Measurements from ENCODE around the gene JPH2. TPM values are rescaled to one million over a fixed set of nuclear protein-coding genes. Genes with fewer than 3 reads are reported as not detected.

JPH2 gene
- total RNA-seq, 1 donor from 2014 or later, result 4.6 TPM

DNA sequence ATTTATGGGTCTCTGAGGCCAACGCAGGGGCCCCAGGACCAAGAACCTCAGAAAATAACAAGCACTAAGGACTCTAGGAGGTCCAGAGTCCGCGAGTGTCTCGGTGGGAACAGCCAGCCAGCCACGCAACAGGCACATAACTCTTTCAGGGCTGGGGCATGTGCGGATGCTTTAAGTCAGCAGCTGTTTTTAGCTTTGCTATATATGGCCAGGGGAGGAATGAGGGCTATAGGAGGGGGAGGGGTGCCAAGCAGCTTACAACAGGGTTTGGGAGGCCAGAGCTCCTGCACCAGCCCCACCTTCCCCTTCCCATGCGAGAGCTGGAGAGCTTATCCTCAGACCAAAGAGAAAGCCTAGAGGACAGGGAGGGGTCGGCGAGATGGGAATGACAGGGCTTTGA is 6.2 kb downstream of the JPH2 start:
- DNase-seq (no peak), ATAC-seq (no peak)
- H3K4me3 ChIP-seq, result no peak overlapping the region
- H3K36me3 ChIP-seq, result no peaks in the 10 kb centered on the region
- no peaks in the 10 kb centered on the region for H3K4me1 ChIP-seq
- intact Hi-C loops (cut with DNase I), result no loop called here
- H3K9me3 ChIP-seq, result no peaks in the 10 kb centered on the region
- TF ChIP-seq, protein P1, sequence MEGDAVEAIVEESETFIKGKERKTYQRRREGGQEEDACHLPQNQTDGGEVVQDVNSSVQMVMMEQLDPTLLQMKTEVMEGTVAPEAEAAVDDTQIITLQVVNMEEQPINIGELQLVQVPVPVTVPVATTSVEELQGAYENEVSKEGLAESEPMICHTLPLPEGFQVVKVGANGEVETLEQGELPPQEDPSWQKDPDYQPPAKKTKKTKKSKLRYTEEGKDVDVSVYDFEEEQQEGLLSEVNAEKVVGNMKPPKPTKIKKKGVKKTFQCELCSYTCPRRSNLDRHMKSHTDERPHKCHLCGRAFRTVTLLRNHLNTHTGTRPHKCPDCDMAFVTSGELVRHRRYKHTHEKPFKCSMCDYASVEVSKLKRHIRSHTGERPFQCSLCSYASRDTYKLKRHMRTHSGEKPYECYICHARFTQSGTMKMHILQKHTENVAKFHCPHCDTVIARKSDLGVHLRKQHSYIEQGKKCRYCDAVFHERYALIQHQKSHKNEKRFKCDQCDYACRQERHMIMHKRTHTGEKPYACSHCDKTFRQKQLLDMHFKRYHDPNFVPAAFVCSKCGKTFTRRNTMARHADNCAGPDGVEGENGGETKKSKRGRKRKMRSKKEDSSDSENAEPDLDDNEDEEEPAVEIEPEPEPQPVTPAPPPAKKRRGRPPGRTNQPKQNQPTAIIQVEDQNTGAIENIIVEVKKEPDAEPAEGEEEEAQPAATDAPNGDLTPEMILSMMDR (IDR thresholded peaks at IDR 0.05), result no peak
- peaks cover under 1% of the 10 kb centered on the region for H3K27me3 ChIP-seq (ENCODE audit: low read depth)
- no peak overlapping the region for H3K27ac ChIP-seq

DNA sequence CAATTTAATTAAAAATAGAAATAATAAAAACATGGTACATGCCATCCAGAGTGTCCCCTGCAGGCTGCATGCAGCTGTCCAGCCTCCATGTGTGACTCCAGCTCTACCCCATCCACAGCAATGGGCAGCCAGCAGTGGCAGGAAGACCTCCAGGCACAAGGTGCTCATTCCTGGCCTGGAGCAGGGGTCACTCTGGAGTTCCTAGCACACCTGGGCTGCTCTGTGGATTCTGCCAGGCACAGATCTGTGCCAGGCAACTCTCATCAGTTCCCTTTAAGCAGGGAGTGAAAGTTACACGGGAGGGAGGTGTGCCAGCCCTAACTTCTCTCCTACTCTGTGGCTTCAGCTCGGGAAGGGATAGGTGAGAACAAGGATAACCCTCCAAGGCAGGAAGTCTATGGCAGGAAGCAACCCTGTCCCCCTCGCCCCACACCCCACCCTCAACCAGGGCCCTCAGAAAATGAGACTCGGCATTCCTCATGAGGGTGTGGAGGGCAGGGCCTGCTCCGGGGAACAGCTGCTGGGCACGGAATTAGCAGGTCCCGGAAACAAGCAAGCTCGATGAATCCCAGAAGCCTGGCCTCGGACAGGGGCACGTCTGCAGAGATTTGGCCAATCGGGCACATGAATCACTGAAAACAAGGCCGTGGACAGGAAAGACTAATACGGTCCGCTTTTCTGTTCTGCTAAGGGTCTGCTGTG is 10.0 kb downstream of the JPH2 start:
- TF ChIP-seq, protein P1 (IDR thresholded peaks at IDR 0.05), result no peak
- DNase-seq (no peak), ATAC-seq (peak; percentile 70 to 90)
- Histone ChIP-seq H3K36me3 (no peaks in the 10 kb centered on the region), H3K27me3 (ENCODE audit: low read depth) (no peaks in the 10 kb centered on the region), H3K9me3 (no peaks in the 10 kb centered on the region), H3K27ac (peak overlapping the region; percentile 5), H3K4me3 (no peak overlapping the region), H3K4me1 (no peaks in the 10 kb centered on the region)
- intact Hi-C loops (cut with DNase I), result no loop called here

GRCh38 chr20:44174996-44175765 is 11.8 kb downstream of the JPH2 start:
- peaks cover 4% of the 10 kb centered on the region for H3K27me3 ChIP-seq (ENCODE audit: low read depth)
- ATAC-seq (no peak), DNase-seq (no peak)
- H3K36me3 ChIP-seq, result no peaks in the 10 kb centered on the region
- H3K4me1 ChIP-seq, result no peaks in the 10 kb centered on the region
- H3K9me3 ChIP-seq, result no peaks in the 10 kb centered on the region
- H3K4me3 ChIP-seq, result no peak overlapping the region
- no peak overlapping the region for H3K27ac ChIP-seq
- intact Hi-C loops (cut with DNase I), result no loop called here
- TF ChIP-seq, protein P1 (IDR thresholded peaks at IDR 0.05), result no peak

DNA sequence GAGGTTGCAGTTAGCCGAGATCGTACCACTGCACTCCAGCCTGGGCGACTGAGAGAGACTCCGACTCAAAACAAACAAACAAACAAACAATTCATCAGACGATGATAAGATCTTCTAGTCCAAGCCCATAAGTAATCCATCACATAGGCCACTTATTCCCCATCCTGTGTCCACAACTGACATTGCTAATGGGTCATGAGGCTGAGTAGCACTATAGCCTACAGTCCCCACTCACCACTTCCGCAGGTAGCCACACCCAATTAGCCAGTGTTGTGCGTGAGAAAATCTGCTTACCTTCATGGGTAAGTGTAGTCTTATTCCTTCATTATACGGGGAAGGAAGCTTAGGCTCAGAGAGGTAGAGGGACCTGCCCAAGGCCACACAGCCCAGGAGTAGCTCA is 13.1 kb downstream of the JPH2 start:
- Histone ChIP-seq H3K27me3 (ENCODE audit: low read depth) (peaks cover 4% of the 10 kb centered on the region), H3K9me3 (no peaks in the 10 kb centered on the region), H3K36me3 (no peaks in the 10 kb centered on the region), H3K27ac (no peak overlapping the region), H3K4me1 (no peaks in the 10 kb centered on the region), H3K4me3 (no peak overlapping the region)
- intact Hi-C loops (cut with DNase I), result no loop called here
- ATAC-seq (no peak), DNase-seq (no peak)
- TF ChIP-seq, protein P1 (IDR thresholded peaks at IDR 0.05), result no peak

- no peak for ATAC-seq
- no peak for DNase-seq
- peaks cover 4% of the 10 kb centered on the region for H3K27me3 ChIP-seq (ENCODE audit: low read depth)
- no peaks in the 10 kb centered on the region for H3K36me3 ChIP-seq
- no peak overlapping the region for H3K27ac ChIP-seq
- TF ChIP-seq, protein P1 (IDR thresholded peaks at IDR 0.05), result no peak
- no peaks in the 10 kb centered on the region for H3K4me1 ChIP-seq
- no peaks in the 10 kb centered on the region for H3K9me3 ChIP-seq
- intact Hi-C loops (cut with DNase I), result no loop called here
- H3K4me3 ChIP-seq, result no peak overlapping the region
Observed at GRCh38 chr20:44173116-44173515, 13.9 kb downstream of the JPH2 start.

Measured in lower lobe of right lung (tissue), 2 donors.